SK-N-MC (cell line): Measurements from ENCODE around the gene ZHX3.

ENCODE experiments used
- EZH2 ChIP-seq: fragments of 200-600 bp; sonication (generic); IDR thresholded peaks from one replicate; pipeline ENCODE4 v1.6.1; 2017; ENCODE audit warnings: antibody characterized with exemption
- POLR2AphosphoS5 ChIP-seq: IDR thresholded peaks from 2 replicates; pipeline ENCODE4 v1.6.1; 2012; ENCODE audit warnings: mild to moderate bottlenecking, low read depth, low read length, borderline replicate concordance

DNA sequence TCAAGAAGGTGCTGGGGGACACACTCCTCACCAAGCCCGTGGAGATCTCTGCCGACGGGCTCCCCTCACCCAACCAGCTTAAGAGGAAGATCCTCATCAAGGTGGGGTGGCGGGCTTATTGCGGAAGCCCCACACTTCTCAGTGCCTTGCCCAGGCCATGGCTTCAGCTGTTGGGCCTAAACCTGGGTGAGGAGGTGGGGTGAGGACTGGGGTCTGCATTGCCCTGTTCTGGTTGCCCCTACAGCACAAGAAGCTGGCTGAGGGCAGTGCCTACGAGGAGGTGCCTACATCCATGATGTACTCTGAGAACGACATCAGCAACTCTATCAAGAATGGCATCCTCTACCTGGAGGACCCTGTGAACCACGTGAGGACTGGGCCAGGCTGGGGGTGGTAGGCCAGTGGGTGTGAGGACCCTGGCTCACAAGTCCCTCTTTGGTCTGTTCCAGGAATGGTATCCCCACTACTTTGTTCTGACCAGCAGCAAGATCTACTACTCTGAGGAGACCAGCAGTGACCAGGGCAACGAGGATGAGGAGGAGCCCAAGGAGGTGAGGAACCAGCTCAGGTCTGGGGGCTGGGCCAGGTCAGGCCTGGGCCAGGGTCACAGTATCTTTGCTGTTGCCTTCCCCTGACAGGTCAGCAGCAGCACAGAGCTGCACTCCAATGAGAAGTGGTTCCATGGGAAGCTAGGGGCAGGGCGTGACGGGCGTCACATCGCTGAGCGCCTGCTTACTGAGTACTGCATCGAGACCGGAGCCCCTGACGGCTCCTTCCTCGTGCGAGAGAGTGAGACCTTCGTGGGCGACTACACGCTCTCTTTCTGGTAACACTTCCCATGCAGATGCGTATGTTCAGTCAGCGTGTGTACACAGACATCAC is 152.3 kb downstream of the ZHX3 start:
- TF ChIP-seq POLR2AphosphoS5 = no peak
- TF ChIP-seq EZH2 = no peak
